SK-N-SH (cell line): ENCODE results near the gene SERPINB12. TPM values are rescaled to one million over a fixed set of nuclear protein-coding genes. Genes with fewer than 3 reads are reported as not detected.

ENCODE experiments used
- CTCF ChIA-PET: fragments of 300-600, 350-600 bp; formaldehyde crosslinking; extraction: SDS; loops from one replicate; lab custom pipeline; 2021; lab: Yijun Ruan, JAX
- POLR2A ChIA-PET: fragments of 350-600 bp; sonication (Branson Sonifier 250); formaldehyde crosslinking; extraction: SDS; loops from one replicate; lab custom pipeline; 2020; ENCODE audit warnings: antibody characterized with exemption, inconsistent platforms; lab: Yijun Ruan, JAX
- DNase-seq: peaks from one replicate; pipeline ENCODE4 v3.0.0; 2012
- H2AFZ ChIP-seq: fragments of 200-600 bp; sonication (generic); 2 replicates; pipeline ENCODE4 v1.8.1; 2016; ENCODE audit warnings: antibody characterized with exemption, mild to moderate bottlenecking, low read depth
- H3F3A ChIP-seq: fragments of 200-600 bp; sonication (generic); replicated peaks from 2 replicates; pipeline ENCODE3; 2016; ENCODE audit warnings: antibody characterized with exemption, mild to moderate bottlenecking; ENCODE audit not compliant: insufficient read depth
- H3K27ac ChIP-seq, 2 experiments: fragments of 200-500 bp in 1 of 2; fragments of 200-600 bp in 1 of 2; sonication (Bioruptor generic) in 1 of 2; sonication (generic), shearing (Covaris generic) in 1 of 2; 2 replicates each; pipeline versions ENCODE4 v1.5.1 to v1.6.1; 2014 to 2016; ENCODE audit warnings: low read depth in 2 of 2, inconsistent platforms in 1 of 2, low read length in 1 of 2, mild to moderate bottlenecking in 1 of 2, mixed read lengths in 1 of 2
- H3K27me3 ChIP-seq: fragments of 200-600 bp; sonication (generic), shearing (Covaris generic); 2 replicates; pipeline ENCODE4 v1.6.1; 2016; ENCODE audit warnings: mixed run types; ENCODE audit not compliant: insufficient read depth
- H3K36me3 ChIP-seq, 2 experiments: fragments of 200-500 bp in 1 of 2; fragments of 200-600 bp in 1 of 2; sonication (Bioruptor generic) in 1 of 2; sonication (generic) in 1 of 2; replicated peaks in 1 of 2; 2 replicates each; pipeline versions ENCODE3 to v1.5.1; 2014 to 2016; ENCODE audit warnings: low read length in 1 of 2, mild to moderate bottlenecking in 1 of 2; ENCODE audit not compliant: insufficient read depth in 2 of 2, control insufficient read depth in 1 of 2
- H3K4me1 ChIP-seq, 2 experiments: fragments of 200-500 bp in 1 of 2; fragments of 200-600 bp in 1 of 2; sonication (Bioruptor generic) in 1 of 2; sonication (generic), shearing (Covaris generic) in 1 of 2; 2 replicates each; pipeline versions ENCODE4 v1.5.1 to v1.6.1; 2014 to 2016; ENCODE audit warnings: low read depth in 1 of 2, low read length in 1 of 2, mixed run types in 1 of 2; ENCODE audit not compliant: insufficient read depth in 2 of 2, control insufficient read depth in 1 of 2
- H3K4me2 ChIP-seq: fragments of 200-600 bp; sonication (generic), shearing (Covaris generic); 2 replicates; pipeline ENCODE4 v1.6.1; 2017; ENCODE audit warnings: mixed run types
- H3K4me3 ChIP-seq, 2 experiments: fragments of 200-500 bp in 1 of 2; fragments of 200-600 bp in 1 of 2; sonication (Bioruptor generic) in 1 of 2; sonication (generic), shearing (Covaris generic) in 1 of 2; 2 replicates each; pipeline versions ENCODE4 v1.5.1 to v1.8.1; 2014 to 2016; ENCODE audit warnings: low read depth in 2 of 2, inconsistent platforms in 1 of 2, low read length in 1 of 2, mild to moderate bottlenecking in 1 of 2, mixed read lengths in 1 of 2, moderate library complexity in 1 of 2
- H3K79me2 ChIP-seq: fragments of 200-600 bp; sonication (generic); 2 replicates; pipeline ENCODE4 v1.8.1; 2017; ENCODE audit warnings: mild to moderate bottlenecking; ENCODE audit not compliant: insufficient read depth
- H3K9ac ChIP-seq: fragments of 200-600 bp; sonication (generic); 2 replicates; pipeline ENCODE4 v1.6.1; 2017; ENCODE audit warnings: mixed run types
- H3K9me2 ChIP-seq: fragments of 200-600 bp; sonication (generic); 2 replicates; pipeline ENCODE4 v1.6.1; 2017; ENCODE audit warnings: mixed run types
- H3K9me3 ChIP-seq: fragments of 200-600 bp; sonication (generic); 2 replicates; pipeline ENCODE4 v1.6.1; 2017; ENCODE audit warnings: mixed run types, mild to moderate bottlenecking, moderate library complexity
- H4K20me1 ChIP-seq: fragments of 200-600 bp; sonication (generic); 2 replicates; pipeline ENCODE4 v1.6.1; 2017; ENCODE audit warnings: mild to moderate bottlenecking, mixed run types; ENCODE audit not compliant: insufficient read depth
- CHD2 ChIP-seq: fragments of 150-350 bp; IDR thresholded peaks from 2 replicates; pipeline ENCODE4 v1.6.1; 2018; ENCODE audit warnings: low read length; ENCODE audit not compliant: partially characterized antibody
- ELF1 ChIP-seq: IDR thresholded peaks from 2 replicates; pipeline ENCODE4 v1.4.0; 2012
- EZH2phosphoT487 ChIP-seq: fragments of 200-600 bp; sonication (generic); IDR thresholded peaks from 2 replicates; pipeline ENCODE4 v1.6.1; 2017; ENCODE audit warnings: low read depth, mixed run types, mild to moderate bottlenecking, antibody characterized with exemption, moderate library complexity, borderline replicate concordance
- FOXJ3 ChIP-seq: sonication (generic); formaldehyde crosslinking; IDR thresholded peaks from 2 replicates; pipeline ENCODE4 v1.5.1; 2020; ENCODE audit warnings: mild to moderate bottlenecking, missing genetic modification reagents
- GATA2 ChIP-seq: sonication (generic); formaldehyde crosslinking; IDR thresholded peaks from 2 replicates; pipeline ENCODE4 v1.5.0; 2020; ENCODE audit warnings: mild to moderate bottlenecking, missing genetic modification reagents
- IRF3 ChIP-seq: fragments of 150-350 bp; IDR thresholded peaks from 2 replicates; pipeline ENCODE4 v1.6.1; 2016; ENCODE audit warnings: mild to moderate bottlenecking, low read depth, low read length
- MAX ChIP-seq: IDR thresholded peaks from 2 replicates; pipeline ENCODE4 v1.4.0; 2012; ENCODE audit warnings: low read depth
- POLR2AphosphoS5 ChIP-seq: IDR thresholded peaks from 2 replicates; pipeline ENCODE4 v1.6.1; 2012; ENCODE audit warnings: low read depth, low read length
- RCOR1 ChIP-seq: fragments of 150-350 bp; IDR thresholded peaks from 2 replicates; pipeline ENCODE4 v1.6.1; 2017; ENCODE audit warnings: antibody characterized with exemption, low read length
- REST ChIP-seq: IDR thresholded peaks from 2 replicates; pipeline ENCODE4 v1.6.1; 2012; ENCODE audit warnings: mild to moderate bottlenecking, low read depth, low read length, moderate library complexity
- RFX5 ChIP-seq: IDR thresholded peaks from 2 replicates; pipeline ENCODE4 v1.6.1; 2012; ENCODE audit warnings: mild to moderate bottlenecking, improper control_type of control experiment, low read length
- RXRA ChIP-seq: IDR thresholded peaks from 2 replicates; pipeline ENCODE4 v1.4.0; 2012; ENCODE audit warnings: low read depth, mild to moderate bottlenecking, borderline replicate concordance
- SIN3A ChIP-seq: IDR thresholded peaks from 2 replicates; pipeline ENCODE4 v1.6.1; 2012; ENCODE audit warnings: low read depth, mild to moderate bottlenecking, low read length, moderate library complexity, borderline replicate concordance
- SMC3 ChIP-seq: IDR thresholded peaks from 2 replicates; pipeline ENCODE4 v1.6.1; 2012; ENCODE audit warnings: low read depth, low read length, improper control_type of control experiment
- TAF1 ChIP-seq: IDR thresholded peaks from 2 replicates; pipeline ENCODE4 v1.6.1; 2012; ENCODE audit warnings: low read depth, mild to moderate bottlenecking, low read length, moderate library complexity, borderline replicate concordance
- TEAD4 ChIP-seq: IDR thresholded peaks from 2 replicates; pipeline ENCODE4 v1.4.0; 2012; ENCODE audit warnings: mild to moderate bottlenecking, borderline replicate concordance; ENCODE audit not compliant: insufficient read depth
- USF1 ChIP-seq: IDR thresholded peaks from 2 replicates; pipeline ENCODE4 v1.4.0; 2012; ENCODE audit warnings: low read depth, borderline replicate concordance
- YY1 ChIP-seq: IDR thresholded peaks from 2 replicates; pipeline ENCODE4 v1.4.0; 2012; ENCODE audit warnings: low read depth, mild to moderate bottlenecking
- WGBS: methylation state at CpG from one replicate; pipeline ENCODE4 v1.1.6; 2017; ENCODE audit warnings: low lambda C conversion rate; 5-methylcytosine and 5-hydroxymethylcytosine counted together
- polyA plus RNA-seq, 3 experiments: library from polyadenylated mRNA; depleted of rRNA; stranded (reverse); fragments of >200 nt; gene quantifications; 2 replicates each; pipeline ENCODE4 v1.2.3, GENCODE V29; 2012

Gene SERPINB12
- polyA plus RNA-seq, 1 of the 3 experiments (the other 2 are of a cell fraction) = not detected

GRCh38 chr18:63586966-63587365 is 44.8 kb downstream of the SERPINB12 start, which contains the start of gene SERPINB13:
Gene SERPINB13 (plus strand): TSS chr18:63587343. CDS start chr18:63588668, 1,325 bp downstream.
- no peak for DNase-seq
- Histone ChIP-seq H3K4me3 (no peak within 1 kb of the TSS), H3K9me3 (no peaks in the 10 kb centered on the region), H3K36me3 (no peaks in the 10 kb centered on the region), H3K27ac (no peak within 1 kb of the TSS), H3K9ac (no peak within 1 kb of the TSS), H3K4me2 (no peak within 1 kb of the TSS), H4K20me1 (no peaks in the 10 kb centered on the region)
- POLR2A ChIA-PET = no interaction called here
- TF ChIP-seq TAF1 (no peak), RFX5 (no peak), RCOR1 (no peak), EZH2phosphoT487 (no peak), RXRA (no peak), SMC3 (no peak), GATA2 (CRISPR knock-in tag) (no peak), REST (no peak), YY1 (no peak), TEAD4 (no peak), CHD2 (no peak), IRF3 (no peak), SIN3A (no peak), MAX (no peak), ELF1 (no peak), POLR2AphosphoS5 (no peak), USF1 (no peak), FOXJ3 (CRISPR knock-in tag) (no peak)
- TF ChIP-seq, all 33 proteins: peak for 0
- no peak within 1 kb of the TSS for H2AFZ ChIP-seq
- H3K4me1 ChIP-seq = no peaks in the 10 kb centered on the region; a peak in 1 of 4 replicates
- CTCF ChIA-PET = interaction anchor here (1.0 to 1.1 kb wide), 2 partner anchors 9 to 76 kb away, joined by 4 to 5 read pairs; no protein-coding TSS in a partner anchor
- H3F3A ChIP-seq = no peaks in the 10 kb centered on the region
- H3K9me2 ChIP-seq = no peaks in the 10 kb centered on the region
- H3K27me3 ChIP-seq = peaks cover 13% of the 10 kb centered on the region; the same call in 1 of the 2 replicates
- WGBS = 49% methylated on average over 4 of the region's 4 CpGs
- no peaks in the 10 kb centered on the region for H3K79me2 ChIP-seq
